ENCODE results near the gene FOSL2.

FOSL2 gene

DNA sequence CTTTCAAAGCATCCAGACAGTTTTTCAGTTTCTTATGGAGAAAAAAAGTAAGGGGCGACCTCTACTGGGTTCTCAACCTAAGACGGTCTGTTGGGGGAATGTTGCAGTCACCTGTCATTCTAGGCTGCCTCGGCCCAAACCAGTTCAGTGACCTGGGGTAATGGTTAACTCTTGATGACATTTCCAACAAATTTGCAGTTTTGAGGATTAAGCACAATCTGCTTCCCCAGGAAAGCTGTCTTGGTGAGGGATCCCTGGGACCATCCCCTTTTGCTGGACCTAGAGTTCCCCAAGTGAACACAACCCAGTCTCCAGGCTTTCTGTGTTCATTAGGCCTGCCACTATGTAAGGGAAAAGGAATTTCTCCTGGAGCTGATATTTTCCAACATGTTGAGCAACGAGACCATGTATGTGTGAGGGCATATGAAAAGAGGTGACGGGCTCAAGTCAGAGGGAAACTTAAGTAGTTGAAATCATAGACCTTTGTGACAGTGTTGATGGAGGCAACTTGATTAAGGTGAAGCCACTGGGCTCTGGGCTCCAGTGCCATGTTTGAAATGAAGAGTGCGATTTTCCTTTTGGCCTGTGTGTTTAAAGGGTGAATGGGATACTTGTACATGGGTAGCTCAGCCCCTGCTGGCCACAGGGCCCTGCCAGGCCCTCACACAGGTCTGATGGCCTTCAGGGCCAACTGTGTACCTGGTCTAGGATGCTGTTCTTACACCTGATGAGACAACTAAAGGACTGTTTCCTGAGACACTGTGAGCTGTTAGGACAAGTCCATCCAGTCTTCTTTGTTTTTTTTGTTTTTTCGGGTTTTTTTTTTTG lies 27.0 kb downstream of the FOSL2 start:
- TF ChIP-seq, protein P1, sequence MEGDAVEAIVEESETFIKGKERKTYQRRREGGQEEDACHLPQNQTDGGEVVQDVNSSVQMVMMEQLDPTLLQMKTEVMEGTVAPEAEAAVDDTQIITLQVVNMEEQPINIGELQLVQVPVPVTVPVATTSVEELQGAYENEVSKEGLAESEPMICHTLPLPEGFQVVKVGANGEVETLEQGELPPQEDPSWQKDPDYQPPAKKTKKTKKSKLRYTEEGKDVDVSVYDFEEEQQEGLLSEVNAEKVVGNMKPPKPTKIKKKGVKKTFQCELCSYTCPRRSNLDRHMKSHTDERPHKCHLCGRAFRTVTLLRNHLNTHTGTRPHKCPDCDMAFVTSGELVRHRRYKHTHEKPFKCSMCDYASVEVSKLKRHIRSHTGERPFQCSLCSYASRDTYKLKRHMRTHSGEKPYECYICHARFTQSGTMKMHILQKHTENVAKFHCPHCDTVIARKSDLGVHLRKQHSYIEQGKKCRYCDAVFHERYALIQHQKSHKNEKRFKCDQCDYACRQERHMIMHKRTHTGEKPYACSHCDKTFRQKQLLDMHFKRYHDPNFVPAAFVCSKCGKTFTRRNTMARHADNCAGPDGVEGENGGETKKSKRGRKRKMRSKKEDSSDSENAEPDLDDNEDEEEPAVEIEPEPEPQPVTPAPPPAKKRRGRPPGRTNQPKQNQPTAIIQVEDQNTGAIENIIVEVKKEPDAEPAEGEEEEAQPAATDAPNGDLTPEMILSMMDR (IDR thresholded peaks at IDR 0.05; ENCODE audit: extremely low read depth, insufficient read depth, missing control alignments), result no peak
- DNase-seq (ENCODE audit: low spot score), result peak; percentile 37
- in situ Hi-C loops (cut with MboI; ENCODE audit: low pct_unique_long_range_greater_than_20kb, low sequenced_read_pairs, unreplicated experiment), result loop anchor here (25.0 kb wide), 1 partner anchor 657 kb away; the partner anchor contains the start of gene MRPL33

DNA sequence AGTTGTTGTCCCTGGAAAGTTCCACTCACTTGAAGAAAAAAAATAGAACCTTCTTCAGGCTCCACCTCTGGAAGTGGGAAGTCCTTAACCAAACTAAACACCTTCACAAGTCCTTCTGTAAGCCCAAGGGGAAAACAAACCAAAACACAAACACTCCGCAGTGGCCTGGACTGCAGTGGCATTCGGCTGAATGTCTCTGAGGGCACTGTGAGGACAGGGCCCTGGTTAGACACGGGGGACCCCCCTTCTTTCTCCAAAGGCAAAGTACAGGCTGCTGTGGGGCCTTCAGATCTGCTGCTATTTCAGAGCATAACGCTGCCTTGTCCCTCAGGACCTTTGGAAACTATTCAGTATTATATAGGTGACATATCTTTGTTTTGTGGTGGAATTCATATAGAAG lies 28.1 kb downstream of the FOSL2 start:
- TF ChIP-seq, protein P1 (IDR thresholded peaks at IDR 0.05; ENCODE audit: extremely low read depth, insufficient read depth, missing control alignments), result no peak
- in situ Hi-C loops (cut with MboI; ENCODE audit: low pct_unique_long_range_greater_than_20kb, low sequenced_read_pairs, unreplicated experiment), result loop anchor here (25.0 kb wide), 1 partner anchor 658 kb away; the partner anchor contains the start of gene MRPL33
- no peak for DNase-seq (ENCODE audit: low spot score)

DNA sequence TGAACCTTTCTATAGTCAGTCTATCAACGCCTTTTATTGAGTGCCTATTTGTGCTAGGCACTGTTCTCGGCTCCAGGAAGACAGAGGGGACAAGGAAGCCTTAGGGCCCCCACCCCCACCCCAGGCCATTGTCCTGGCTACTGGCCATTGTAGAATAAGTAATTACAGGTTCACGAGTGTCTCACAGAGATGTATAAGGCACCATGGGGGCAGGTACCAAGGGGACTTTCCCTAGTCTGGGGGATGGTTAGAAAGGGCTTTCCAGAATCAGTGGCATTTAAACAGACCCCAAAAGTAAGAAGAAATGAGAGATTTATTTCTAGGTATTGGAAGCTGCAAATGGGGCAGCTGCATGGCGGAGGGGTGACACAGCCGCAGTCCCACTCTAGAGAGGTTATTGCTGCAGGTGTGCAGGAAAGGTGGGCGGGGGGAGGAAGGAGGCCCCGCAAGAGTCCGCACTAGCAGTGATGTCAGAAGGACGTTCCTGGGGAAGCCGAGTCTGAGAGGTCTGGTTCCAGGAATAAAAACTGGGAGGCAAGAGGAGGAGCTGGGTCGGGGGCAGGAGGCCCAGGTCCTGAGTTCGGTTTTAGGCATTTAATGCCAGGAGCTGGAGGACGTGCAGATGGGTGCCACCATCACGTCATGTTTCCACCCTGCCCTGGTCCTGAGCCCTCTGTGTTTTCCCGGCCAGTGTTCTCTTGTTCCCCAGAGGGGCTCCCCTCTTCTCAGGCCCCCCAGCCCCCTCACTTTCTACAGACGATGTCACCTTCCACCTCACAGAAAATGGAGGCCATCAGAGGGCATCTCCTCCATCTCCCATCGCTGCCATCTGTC lies 30.5 kb downstream of the FOSL2 start:
- in situ Hi-C loops (cut with MboI; ENCODE audit: low pct_unique_long_range_greater_than_20kb, low sequenced_read_pairs, unreplicated experiment), result loop anchor here (25.0 kb wide), 1 partner anchor 661 kb away; the partner anchor contains the start of gene MRPL33
- no peak for DNase-seq (ENCODE audit: low spot score)
- TF ChIP-seq, protein P1 (IDR thresholded peaks at IDR 0.05; ENCODE audit: extremely low read depth, insufficient read depth, missing control alignments), result no peak

DNA sequence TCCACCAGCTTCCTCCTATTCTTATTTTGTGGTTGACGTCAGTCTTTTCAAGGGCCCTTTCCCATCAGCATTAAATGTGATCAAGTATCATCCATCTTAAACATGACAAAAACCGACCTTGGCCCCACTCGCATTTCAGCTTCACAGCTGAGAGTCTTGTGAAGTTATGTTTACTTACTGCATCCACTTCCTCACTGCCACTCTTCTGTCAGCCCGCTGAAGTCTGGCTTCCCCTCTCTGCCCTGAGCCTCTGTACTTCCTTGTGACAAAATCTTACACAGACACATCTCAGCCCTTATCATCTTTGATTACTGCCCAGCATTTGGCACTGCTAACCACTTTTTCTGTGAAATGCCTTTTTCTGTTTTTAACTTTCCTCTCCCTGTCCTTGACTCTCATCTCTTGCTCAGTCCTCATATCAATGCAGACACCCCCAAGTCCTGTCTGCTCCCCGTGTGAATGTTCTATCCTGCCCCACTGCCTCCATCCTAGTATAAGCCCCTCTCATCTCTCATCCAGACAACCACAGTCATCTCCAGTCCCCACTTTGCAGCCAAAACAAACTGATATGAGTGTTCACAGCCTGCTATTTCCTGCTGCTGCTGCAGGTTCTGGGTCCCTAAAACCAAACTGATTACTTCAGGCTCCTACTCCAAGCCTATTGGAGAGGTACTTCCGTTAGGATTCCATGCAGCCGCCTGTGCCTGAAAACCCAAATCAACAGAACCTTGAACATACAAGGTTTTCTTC lies 31.4 kb downstream of the FOSL2 start:
- DNase-seq (ENCODE audit: low spot score), result no peak
- in situ Hi-C loops (cut with MboI; ENCODE audit: low pct_unique_long_range_greater_than_20kb, low sequenced_read_pairs, unreplicated experiment), result loop anchor here (25.0 kb wide), 1 partner anchor 662 kb away; the partner anchor contains the start of gene MRPL33
- TF ChIP-seq, protein P1 (IDR thresholded peaks at IDR 0.05; ENCODE audit: extremely low read depth, insufficient read depth, missing control alignments), result no peak

DNA sequence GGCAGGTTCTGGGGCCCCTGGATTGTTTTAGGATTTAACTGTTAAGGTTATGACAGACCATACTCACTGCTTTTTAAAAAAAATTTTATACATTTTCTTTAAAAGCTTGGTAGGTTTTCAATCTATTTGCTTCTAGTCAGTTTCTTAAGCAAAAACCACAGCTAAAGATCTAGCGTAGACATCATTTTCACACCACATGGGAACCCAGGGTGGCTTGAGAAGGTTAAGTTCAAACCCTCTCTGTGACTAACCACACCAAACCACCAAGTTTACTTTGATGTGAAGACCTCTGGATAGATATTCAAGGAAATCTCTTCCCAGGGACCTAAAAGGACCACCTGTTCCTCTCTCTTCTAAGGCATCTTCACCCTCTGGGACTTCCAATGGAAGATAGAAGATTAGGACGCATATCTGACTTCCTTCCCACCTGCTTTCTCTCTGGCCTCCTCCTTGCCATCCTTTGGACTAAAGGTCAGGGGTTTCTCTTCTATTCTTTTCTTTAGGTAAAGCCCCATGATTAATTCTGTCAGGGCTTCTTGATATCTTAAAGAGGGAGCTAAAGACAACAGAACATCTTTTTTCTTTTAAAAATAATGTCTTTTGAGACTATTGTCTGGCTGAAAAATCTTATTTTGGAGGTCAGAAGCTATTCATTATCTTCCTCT lies 32.3 kb downstream of the FOSL2 start:
- in situ Hi-C loops (cut with MboI; ENCODE audit: low pct_unique_long_range_greater_than_20kb, low sequenced_read_pairs, unreplicated experiment), result loop anchor here (25.0 kb wide), 1 partner anchor 663 kb away; the partner anchor contains the start of gene MRPL33
- DNase-seq (ENCODE audit: low spot score), result no peak
- TF ChIP-seq, protein P1 (IDR thresholded peaks at IDR 0.05; ENCODE audit: extremely low read depth, insufficient read depth, missing control alignments), result no peak

Data from GM13977 (cell line).